GDM1 (cell line): ENCODE results near the gene LIMCH1.
"Not testable (repeated sequence)": the region's sequence is repeated elsewhere in the genome, so short reads cannot be mapped to it uniquely, and the experiment has no call there.

Source experiments
- DNase-seq: peaks from one replicate; lab custom pipeline; 2025; lab: John Stamatoyannopoulos, UW

The LIMCH1 gene

DNA sequence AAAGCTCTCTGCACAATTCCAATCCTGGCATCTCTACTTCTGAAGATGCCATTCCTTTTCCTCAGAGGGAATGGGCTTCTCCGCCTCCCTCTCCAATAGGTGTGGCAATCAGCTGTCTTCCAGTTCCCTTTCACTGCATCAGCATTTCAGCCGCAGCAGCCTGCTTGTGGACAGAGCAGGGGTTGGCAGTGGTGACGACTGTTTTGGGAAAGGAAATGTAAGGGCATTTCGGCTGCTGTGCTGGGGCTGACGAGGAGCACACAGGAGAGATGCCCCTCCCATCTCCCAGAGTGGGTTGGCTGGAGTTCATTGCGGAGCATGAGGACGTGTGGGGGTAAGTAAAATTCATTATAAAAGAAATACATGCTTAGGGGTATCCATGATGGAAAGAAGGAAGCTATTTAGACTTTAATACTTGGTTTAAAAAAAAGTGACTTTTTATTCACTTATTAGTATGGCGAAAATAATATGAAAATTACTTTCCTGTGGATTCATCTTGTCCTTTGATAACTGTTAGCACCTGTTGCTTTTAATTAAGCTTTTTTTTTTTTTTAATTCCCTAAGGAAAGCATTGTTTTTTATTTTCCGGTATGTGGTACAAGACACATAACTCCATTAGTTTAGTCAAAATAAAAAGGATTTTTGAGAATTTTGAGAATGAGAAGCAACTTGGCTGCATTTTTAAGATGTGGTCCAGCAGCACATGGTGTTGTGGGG lies at the start of gene LIMCH1:
Gene LIMCH1, plus strand, starts transcription at position 141 of the 717 bp plus-strand sequence. CDS start 67,839 bp downstream, outside the sequence.
- DNase-seq, result no peak

DNA sequence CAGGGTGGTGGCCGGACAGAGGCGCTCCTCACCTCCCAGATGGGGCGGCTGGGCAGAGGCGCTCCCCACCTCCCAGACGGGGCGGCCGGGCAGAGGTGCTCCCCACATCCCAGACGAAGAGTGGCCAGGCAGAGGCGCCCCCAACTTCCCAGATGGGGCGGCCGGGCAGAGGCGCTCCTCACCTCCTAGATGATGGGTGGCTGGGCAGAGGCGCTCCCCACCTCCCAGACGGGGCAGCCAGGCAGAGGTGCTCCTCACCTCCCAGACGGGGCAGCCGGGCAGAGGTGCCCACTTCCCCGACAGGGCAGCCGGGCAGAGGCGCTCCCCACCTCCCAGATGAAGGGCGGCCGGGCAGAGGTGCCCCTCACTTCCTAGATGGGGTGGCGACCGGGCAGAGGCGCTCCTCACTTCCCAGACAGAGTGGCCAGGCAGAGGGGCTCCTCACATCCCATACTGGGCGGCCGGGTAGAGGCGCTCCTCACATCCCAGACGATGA lies 46.8 kb upstream of the LIMCH1 start:
- DNase-seq, result not testable (repeated sequence)

DNA sequence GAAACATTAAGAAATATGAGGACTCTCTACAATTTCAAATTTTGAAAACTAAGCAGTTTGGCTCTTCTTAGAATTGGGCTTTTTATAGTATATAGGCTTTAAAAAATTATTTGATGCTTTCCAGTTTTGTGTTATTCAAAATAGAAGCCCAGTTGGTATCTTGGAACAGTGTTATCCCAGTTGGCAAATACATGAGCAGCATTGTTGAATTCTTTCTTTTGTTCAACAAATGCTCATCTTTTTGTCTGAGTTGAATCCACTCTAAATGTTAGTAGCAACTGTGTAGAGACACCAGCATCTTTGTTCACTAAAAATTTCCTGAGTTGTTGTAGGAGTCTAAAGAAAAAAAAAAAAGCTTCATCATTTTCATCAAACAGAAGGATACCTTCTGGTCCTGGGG lies 41.0 kb upstream of the LIMCH1 start:
- no peak for DNase-seq

DNA sequence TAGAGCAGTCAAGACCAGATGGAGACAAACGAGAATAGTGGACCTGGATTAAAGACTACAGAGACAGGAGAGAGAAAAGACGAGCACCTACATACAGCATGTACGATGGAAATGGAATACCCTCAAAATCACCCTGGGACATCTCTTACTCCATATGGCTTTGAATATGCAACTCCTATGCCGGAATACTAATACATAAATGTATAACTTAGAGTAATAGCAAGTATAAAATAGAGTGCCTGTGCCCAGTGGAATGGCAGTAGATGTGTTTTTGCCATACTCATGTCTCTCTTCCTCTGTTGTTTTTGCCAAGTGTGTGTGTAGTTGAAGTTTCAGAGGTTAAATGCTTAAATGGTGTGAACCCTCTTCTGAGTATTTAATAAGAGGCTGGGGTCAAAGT lies 39.8 kb upstream of the LIMCH1 start:
- DNase-seq, result no peak

DNA sequence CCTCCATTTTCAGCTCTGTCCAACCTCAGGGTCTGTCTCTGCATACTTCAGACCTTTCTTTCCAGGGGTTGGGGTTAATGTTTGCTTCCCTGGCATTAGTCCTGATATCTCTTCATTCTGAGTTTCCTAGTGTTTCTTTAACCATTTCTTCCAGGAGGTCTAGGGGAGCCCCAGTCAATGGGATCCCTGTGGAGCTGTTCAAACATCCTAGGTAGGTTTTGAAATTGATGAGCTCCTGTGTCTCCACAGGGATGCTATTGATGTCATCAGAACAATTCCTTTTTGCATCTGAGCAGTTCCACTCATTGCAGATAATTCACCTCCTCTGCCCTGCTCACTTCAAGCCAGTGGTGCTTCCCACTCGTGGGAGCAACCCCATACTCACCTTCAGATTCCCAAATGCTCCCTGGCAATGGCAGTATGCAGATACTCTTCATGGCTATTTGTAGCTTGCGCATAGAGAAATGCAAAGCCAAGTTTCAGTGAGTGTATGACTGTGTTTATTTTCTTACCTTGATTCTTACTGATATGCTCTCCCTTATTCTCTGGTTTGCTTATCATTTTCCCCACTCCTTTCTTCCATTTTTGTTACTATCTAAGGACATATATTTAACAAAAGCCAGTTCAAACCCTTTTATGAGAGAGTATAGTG lies 33.7 kb upstream of the LIMCH1 start:
- DNase-seq, result no peak

GRCh38 chr4:41505161-41505661 lies 32.7 kb upstream of the LIMCH1 start:
- DNase-seq, result no peak

DNA sequence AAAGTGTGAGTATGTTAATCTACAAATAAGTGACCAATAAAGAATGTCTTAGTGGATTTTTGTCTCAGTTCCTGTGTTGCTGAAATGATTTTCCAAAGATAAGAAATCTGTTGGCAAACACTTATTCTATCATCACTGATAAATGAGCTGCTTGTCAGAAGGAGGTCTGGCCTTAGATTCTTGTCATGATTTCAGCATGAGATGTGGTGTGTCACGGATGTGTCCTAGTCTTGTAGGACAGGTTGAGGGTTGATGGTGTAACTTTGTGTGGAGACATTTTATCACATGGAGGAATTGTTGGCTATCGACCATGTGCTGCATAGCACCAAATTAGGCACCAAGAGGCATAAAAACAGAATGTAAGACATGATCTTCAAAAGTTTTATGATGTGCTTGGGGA lies 31.8 kb upstream of the LIMCH1 start:
- DNase-seq, result no peak

DNA sequence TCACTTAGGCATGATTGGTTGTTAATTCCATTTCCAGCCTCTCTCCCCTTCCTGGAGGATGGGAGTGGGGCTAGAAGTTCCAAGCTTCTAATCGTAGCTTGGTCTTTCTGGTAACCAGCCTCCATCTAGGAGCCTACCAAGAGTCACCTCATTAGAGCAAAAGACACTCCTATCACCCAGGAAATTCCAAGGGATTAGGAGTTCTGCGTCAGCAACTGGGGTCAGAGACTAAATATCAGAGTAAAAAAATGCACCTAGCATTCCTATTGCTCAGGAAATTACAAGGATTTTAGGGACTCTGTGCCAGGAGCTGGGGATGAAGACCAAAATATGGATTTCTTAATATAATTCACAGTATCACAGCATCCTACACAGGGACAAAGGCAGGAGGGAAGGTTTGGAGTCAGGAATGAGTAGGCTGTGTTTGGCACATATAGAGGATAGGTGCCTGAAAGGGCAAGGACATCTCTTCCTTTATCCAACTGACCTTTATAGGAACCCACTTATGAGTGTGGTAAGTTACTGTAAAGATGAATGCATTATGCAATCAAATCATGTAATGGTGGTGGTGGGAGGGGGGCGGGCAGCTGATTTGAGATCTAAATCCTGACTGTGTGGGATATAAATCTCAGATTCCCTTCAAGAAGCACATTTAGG lies 30.5 kb upstream of the LIMCH1 start:
- DNase-seq, result no peak

DNA sequence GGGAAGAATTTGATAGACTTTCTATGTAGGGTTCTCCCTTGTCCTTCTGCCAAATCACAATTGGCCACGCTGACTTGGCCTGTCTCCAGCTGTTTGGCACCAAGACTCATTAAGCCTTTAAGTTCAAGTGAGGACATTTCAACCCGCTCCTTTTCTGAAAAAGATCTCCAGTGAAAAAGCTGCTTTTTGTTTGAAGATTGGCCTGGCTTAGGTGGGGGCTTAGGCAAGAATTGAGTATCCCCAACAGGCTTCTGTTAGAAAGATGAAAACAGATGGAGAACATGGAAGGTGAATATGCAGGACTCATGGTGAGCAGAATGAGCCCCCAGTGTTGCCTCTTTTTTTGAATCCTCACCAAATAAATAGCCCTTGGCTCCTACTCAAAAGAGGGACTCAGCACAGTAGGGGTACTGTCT lies 28.5 kb upstream of the LIMCH1 start:
- DNase-seq, result no peak

GRCh38 chr4:41510179-41510578 lies 27.8 kb upstream of the LIMCH1 start:
- DNase-seq, result no peak

DNA sequence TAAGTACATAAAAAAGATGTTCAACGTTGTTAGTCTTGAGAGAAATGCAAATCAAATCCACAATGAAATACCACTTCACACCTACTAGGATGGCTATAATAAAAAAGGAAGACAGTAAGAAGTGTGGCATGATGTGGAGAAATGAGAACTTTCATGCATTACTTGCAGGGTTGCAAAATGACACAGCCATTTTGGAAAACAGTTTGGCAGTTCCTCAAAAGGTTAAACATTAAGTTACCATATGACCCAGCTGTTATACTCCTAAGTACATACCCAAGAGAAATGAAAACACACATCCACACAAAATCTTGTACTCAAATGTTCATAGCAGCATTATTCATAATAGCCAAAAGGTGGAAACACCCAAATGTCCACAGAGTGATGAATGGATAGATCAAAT lies 25.8 kb upstream of the LIMCH1 start:
- no peak for DNase-seq

GRCh38 chr4:41512596-41512995 lies 25.4 kb upstream of the LIMCH1 start:
- no peak for DNase-seq

- no peak for DNase-seq
Observed at GRCh38 chr4:41514169-41514568, 23.8 kb upstream of the LIMCH1 start.

GRCh38 chr4:41514766-41515481 lies 23.0 kb upstream of the LIMCH1 start:
- no peak for DNase-seq

- DNase-seq, result no peak
Observed at GRCh38 chr4:41517121-41517520, 20.8 kb upstream of the LIMCH1 start.

GRCh38 chr4:41517747-41518146 lies 20.2 kb upstream of the LIMCH1 start:
- DNase-seq, result no peak

- DNase-seq, result no peak
Observed at GRCh38 chr4:41524425-41524824, 13.5 kb upstream of the LIMCH1 start.

- no peak for DNase-seq
Observed at GRCh38 chr4:41525129-41525528, 12.8 kb upstream of the LIMCH1 start.

- no peak for DNase-seq
Observed at GRCh38 chr4:41526628-41527027, 11.3 kb upstream of the LIMCH1 start.

GRCh38 chr4:41528512-41529205 lies 9.3 kb upstream of the LIMCH1 start:
- no peak for DNase-seq

DNA sequence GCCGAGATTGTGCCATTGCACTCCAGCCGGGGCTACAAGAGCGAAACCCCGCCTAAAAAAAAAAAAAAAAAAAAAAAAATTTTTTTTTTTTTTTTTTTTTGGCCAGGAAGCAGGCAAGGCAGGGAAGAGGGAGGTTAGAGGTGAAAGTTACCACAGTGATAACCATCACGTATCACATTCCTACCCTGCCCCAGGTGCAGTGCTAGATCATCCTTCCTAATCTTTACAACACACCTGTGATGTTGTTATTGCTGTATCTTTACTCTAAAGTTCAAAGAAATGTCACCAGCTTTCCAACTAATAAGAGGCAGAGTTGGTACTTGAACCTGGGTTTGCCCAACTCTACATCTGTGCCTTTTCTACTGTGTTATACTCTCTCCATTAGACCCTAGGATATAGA lies 7.2 kb upstream of the LIMCH1 start:
- DNase-seq, result no peak

DNA sequence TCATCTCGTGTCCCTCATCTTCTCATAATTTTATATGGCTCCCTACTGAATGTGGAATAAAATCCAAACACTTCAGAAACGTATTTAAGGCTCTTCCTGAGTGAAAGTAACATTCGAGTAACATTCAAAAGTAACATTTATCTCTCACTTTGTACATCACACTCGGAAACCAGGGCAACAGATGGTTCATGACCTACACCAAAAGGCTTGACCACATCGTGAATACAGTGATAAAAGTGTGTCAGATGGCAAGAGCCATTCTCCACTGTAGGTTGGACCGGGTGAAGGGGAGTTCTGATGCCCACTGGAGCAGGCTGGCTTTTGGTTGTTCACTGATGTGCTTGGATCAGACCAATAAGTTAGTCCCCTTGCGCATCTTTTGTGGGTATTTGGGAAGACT lies 5.6 kb upstream of the LIMCH1 start:
- DNase-seq, result no peak
